HCT116 (cell line): ENCODE data around the gene NR6A1.

Experiments
- CEBPB ChIP-seq: IDR thresholded peaks from 2 replicates; pipeline ENCODE4 v1.6.1; 2012; ENCODE audit warnings: low read depth
- SP1 ChIP-seq: IDR thresholded peaks from 2 replicates; pipeline ENCODE4 v1.6.1; 2012; ENCODE audit warnings: low read depth
- TCF7L2 ChIP-seq: IDR thresholded peaks from 2 replicates; pipeline ENCODE4 v1.7.0; 2011; ENCODE audit warnings: borderline replicate concordance, inconsistent platforms; ENCODE audit not compliant: insufficient read depth, insufficient read length; ENCODE audit errors: extremely low read depth
- ZFX ChIP-seq: fragments of 450-650 bp; IDR thresholded peaks from 2 replicates; pipeline ENCODE4 v1.6.1; 2017
- TF ChIP-seq, protein P1 (sequence below), 3 experiments: fragments of 200-600 bp in 1 of 3; sonication (generic) in 1 of 3; IDR thresholded peaks in 2 of 3; conservative IDR thresholded peaks in 1 of 3; 2 replicates each; pipeline ENCODE4 v1.5.1; 2012 to 2017; ENCODE audit warnings: low read depth in 2 of 3, low read length in 2 of 3, antibody characterized with exemption in 1 of 3, borderline replicate concordance in 1 of 3, control low read depth in 1 of 3, mild to moderate bottlenecking in 1 of 3, mixed read lengths in 1 of 3, mixed run types in 1 of 3, moderate library complexity in 1 of 3; ENCODE audit not compliant: insufficient read depth in 1 of 3

DNA sequence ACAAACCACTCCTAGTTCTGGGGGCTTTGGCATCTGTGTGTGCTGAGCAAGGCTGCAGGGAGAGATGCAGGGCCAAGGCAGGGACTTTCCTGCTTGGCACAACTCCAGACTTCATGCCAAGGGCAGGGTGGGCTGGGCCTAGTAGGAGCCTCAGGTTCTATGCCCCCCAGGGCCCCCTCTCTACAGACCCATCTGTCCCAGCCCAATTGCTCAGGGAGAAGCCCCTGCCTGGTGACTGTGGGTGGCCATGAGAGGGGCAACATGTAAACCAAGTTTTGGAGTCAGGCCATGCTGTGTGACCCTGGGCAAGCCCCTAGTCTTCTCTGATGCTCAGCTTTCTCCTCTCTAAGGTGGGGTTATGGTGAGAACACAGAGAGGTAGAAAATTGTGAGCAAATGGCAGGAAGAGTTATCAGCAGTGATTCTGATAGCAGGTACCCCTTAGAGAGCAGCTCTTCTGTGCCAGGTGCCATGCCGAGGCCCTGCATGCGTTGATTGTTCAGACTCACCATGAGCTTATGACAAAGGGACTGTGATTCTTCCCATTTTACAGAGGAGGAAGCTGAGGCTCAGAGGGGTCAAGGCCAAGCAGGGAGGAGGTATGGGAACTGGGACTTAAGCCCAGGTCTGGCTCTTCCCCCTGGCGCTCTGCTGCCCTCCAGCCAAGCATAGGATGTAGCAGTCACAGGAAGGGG, 11.0 kb upstream of the NR6A1 start:
- TF ChIP-seq, protein P1, sequence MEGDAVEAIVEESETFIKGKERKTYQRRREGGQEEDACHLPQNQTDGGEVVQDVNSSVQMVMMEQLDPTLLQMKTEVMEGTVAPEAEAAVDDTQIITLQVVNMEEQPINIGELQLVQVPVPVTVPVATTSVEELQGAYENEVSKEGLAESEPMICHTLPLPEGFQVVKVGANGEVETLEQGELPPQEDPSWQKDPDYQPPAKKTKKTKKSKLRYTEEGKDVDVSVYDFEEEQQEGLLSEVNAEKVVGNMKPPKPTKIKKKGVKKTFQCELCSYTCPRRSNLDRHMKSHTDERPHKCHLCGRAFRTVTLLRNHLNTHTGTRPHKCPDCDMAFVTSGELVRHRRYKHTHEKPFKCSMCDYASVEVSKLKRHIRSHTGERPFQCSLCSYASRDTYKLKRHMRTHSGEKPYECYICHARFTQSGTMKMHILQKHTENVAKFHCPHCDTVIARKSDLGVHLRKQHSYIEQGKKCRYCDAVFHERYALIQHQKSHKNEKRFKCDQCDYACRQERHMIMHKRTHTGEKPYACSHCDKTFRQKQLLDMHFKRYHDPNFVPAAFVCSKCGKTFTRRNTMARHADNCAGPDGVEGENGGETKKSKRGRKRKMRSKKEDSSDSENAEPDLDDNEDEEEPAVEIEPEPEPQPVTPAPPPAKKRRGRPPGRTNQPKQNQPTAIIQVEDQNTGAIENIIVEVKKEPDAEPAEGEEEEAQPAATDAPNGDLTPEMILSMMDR (IDR thresholded peaks at IDR 0.05 in 2 of 3, conservative IDR thresholded peaks at IDR 0.05 in 1 of 3; ENCODE audit: borderline replicate concordance in 1 of 3, insufficient read depth in 1 of 3, low read depth in 2 of 3, low read length in 2 of 3): no peak
- TF ChIP-seq SP1 (no peak), ZFX (no peak), TCF7L2 (no peak), CEBPB (no peak)
